Measurements from ENCODE around the gene LRRC47. TPM values are rescaled to one million over a fixed set of nuclear protein-coding genes. Genes with fewer than 3 reads are reported as not detected.

The LRRC47 gene
- total RNA-seq, result 35.6 and 37.9 TPM in 2 replicates

- DNase-seq (ENCODE audit: low read depth) (peak; percentile 72), FAIRE-seq (no peak)
- Histone ChIP-seq H3K27me3 (ENCODE audit: control insufficient read depth, insufficient read depth, low read length) (no peaks in the 10 kb centered on the region), H3K4me3 (ENCODE audit: low read depth, low read length) (peak within 1 kb of the TSS; percentile 61), H3K36me3 (ENCODE audit: control insufficient read depth, insufficient read depth, low read length) (peaks cover 2% of the 10 kb centered on the region)
- TF ChIP-seq, protein P1, sequence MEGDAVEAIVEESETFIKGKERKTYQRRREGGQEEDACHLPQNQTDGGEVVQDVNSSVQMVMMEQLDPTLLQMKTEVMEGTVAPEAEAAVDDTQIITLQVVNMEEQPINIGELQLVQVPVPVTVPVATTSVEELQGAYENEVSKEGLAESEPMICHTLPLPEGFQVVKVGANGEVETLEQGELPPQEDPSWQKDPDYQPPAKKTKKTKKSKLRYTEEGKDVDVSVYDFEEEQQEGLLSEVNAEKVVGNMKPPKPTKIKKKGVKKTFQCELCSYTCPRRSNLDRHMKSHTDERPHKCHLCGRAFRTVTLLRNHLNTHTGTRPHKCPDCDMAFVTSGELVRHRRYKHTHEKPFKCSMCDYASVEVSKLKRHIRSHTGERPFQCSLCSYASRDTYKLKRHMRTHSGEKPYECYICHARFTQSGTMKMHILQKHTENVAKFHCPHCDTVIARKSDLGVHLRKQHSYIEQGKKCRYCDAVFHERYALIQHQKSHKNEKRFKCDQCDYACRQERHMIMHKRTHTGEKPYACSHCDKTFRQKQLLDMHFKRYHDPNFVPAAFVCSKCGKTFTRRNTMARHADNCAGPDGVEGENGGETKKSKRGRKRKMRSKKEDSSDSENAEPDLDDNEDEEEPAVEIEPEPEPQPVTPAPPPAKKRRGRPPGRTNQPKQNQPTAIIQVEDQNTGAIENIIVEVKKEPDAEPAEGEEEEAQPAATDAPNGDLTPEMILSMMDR (IDR thresholded peaks at IDR 0.05; ENCODE audit: insufficient read depth, low read length, severe bottlenecking), result peak; percentile 7
These were observed at the start of gene LRRC47 for GRCh38 chr1:3796215-3797061. TSS of gene LRRC47 (minus strand) at chr1:3796498. CDS start at chr1:3796476, 22 bp downstream.

DNA sequence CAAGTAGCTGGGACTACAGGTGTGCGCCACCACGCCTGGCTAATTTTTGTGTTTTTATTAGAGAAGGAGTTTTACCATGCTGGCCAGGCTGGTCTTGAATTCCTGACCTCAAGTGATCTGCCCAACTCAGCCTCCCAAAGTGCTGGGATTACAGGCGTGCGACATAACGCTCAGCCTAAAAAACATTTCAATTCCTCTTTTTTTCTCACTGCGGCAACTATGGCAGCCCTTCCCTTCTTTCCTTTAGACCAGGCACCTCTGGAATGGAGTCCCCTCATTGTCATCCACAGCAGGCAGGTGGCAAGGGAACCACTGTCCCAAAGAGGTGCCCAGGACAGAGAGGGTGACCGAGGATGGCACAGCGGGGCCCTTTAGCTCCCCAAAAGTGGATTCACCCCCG lies 46.6 kb upstream of the LRRC47 start:
- FAIRE-seq, result no peak
- no peaks in the 10 kb centered on the region for H3K27me3 ChIP-seq (ENCODE audit: control insufficient read depth, insufficient read depth, low read length)

GRCh38 chr1:3841491-3841890 lies 45.2 kb upstream of the LRRC47 start:
- Histone ChIP-seq H3K4me3 (ENCODE audit: low read depth, low read length) (no peak overlapping the region), H3K27me3 (ENCODE audit: control insufficient read depth, insufficient read depth, low read length) (no peaks in the 10 kb centered on the region), H3K36me3 (ENCODE audit: control insufficient read depth, insufficient read depth, low read length) (peaks cover 25% of the 10 kb centered on the region)
- FAIRE-seq, result no peak
- DNase-seq (ENCODE audit: low read depth), result no peak
- TF ChIP-seq, protein P1 (IDR thresholded peaks at IDR 0.05; ENCODE audit: insufficient read depth, low read length, severe bottlenecking), result no peak

More for the DNA sequence above, 46.6 kb upstream of the LRRC47 start:
- DNase-seq (ENCODE audit: low read depth), result no peak
- TF ChIP-seq, protein P1 (IDR thresholded peaks at IDR 0.05; ENCODE audit: insufficient read depth, low read length, severe bottlenecking), result no peak
- peaks cover 15% of the 10 kb centered on the region for H3K36me3 ChIP-seq (ENCODE audit: control insufficient read depth, insufficient read depth, low read length)
- no peak overlapping the region for H3K4me3 ChIP-seq (ENCODE audit: low read depth, low read length)

GRCh38 chr1:3838788-3839187 lies 42.5 kb upstream of the LRRC47 start:
- peak; percentile 58 for FAIRE-seq
- peaks cover 27% of the 10 kb centered on the region for H3K36me3 ChIP-seq (ENCODE audit: control insufficient read depth, insufficient read depth, low read length)
- H3K27me3 ChIP-seq (ENCODE audit: control insufficient read depth, insufficient read depth, low read length), result no peaks in the 10 kb centered on the region

DNA sequence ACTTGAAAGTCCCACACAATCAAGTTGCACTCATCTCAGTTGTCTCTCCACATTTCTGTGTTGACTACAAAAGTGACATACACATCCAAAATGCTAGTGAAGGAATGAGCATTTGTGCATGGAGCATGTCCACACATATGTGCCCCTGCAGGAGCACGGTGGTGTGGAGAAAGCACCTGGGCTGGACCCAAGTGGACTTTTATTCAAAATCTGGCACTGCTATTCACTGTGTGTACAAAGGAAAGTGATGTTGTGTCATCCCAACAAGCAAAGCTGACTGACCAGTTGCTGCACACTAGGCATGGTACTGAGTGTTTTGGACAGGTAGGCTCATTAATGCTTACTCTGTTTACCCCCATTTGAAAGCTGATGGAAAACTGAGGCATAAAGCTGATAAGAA lies 41.4 kb upstream of the LRRC47 start:
- FAIRE-seq, result peak; percentile 89
- Histone ChIP-seq H3K4me3 (ENCODE audit: low read depth, low read length) (no peak overlapping the region), H3K27me3 (ENCODE audit: control insufficient read depth, insufficient read depth, low read length) (no peaks in the 10 kb centered on the region), H3K36me3 (ENCODE audit: control insufficient read depth, insufficient read depth, low read length) (peaks cover 26% of the 10 kb centered on the region)
- TF ChIP-seq, protein P1 (IDR thresholded peaks at IDR 0.05; ENCODE audit: insufficient read depth, low read length, severe bottlenecking), result no peak
- DNase-seq (ENCODE audit: low read depth), result no peak

More at GRCh38 chr1:3838788-3839187, 42.5 kb upstream of the LRRC47 start:
- no peak overlapping the region for H3K4me3 ChIP-seq (ENCODE audit: low read depth, low read length)
- DNase-seq (ENCODE audit: low read depth), result no peak
- TF ChIP-seq, protein P1 (IDR thresholded peaks at IDR 0.05; ENCODE audit: insufficient read depth, low read length, severe bottlenecking), result no peak
